ENCODE measurements around the gene LDAH. TPM values are rescaled to one million over a fixed set of nuclear protein-coding genes. Genes with fewer than 3 reads are reported as not detected.

LDAH gene
- polyA plus RNA-seq, 3 donors from 2014 or later = 11.0 to 15.0 (median 11.9) TPM

Other genes with a start within 250 kb of the LDAH start
- gene HS1BP3, start 172.0 kb downstream of the LDAH start, polyA plus RNA-seq = 10 to 100 TPM; 19.2 to 31.1 (median 25.3) TPM
- gene GDF7, start 156.0 kb downstream of the LDAH start, polyA plus RNA-seq = not detected
- gene APOB, start 221.0 kb upstream of the LDAH start, polyA plus RNA-seq = not detected